Psoas muscle (tissue), 8 donors: ENCODE results near the gene PITPNB. TPM values are rescaled to one million over a fixed set of nuclear protein-coding genes. Genes with fewer than 3 reads are reported as not detected.

Experiments
- ATAC-seq, 4 donors: fragments of 200-7000 bp; cut with Tn5 transposase; one replicate each; pipeline ENCODE4 v1.9.1; 2020; ENCODE audit warnings: moderate library complexity in 3 of 4, mild to moderate bottlenecking in 2 of 4
- DNase-seq, 2 donors: peaks; one replicate each; pipeline ENCODE4 v3.0.0-alpha.2; 2020
- H3K27ac ChIP-seq: fragments of 200-600 bp; one replicate; pipeline ENCODE4 v1.8.0; 2022
- H3K27me3 ChIP-seq, 3 donors: fragments of 200-600 bp in 1 of 3; one replicate each; pipeline versions ENCODE4 v1.6.1 to v1.8.0; 2013 to 2022; ENCODE audit warnings: low read length in 2 of 3, mild to moderate bottlenecking in 2 of 3, moderate library complexity in 1 of 3; ENCODE audit not compliant: insufficient read depth in 3 of 3
- H3K36me3 ChIP-seq, 2 donors: fragments of 200-600 bp in 1 of 2; one replicate each; pipeline versions ENCODE4 v1.6.1 to v1.8.0; 2013 to 2022; ENCODE audit warnings: low read depth in 1 of 2, mild to moderate bottlenecking in 1 of 2, moderate library complexity in 1 of 2; ENCODE audit not compliant: insufficient read depth in 1 of 2
- H3K4me1 ChIP-seq: fragments of 200-600 bp; one replicate; pipeline ENCODE4 v1.8.0; 2022
- H3K4me3 ChIP-seq: fragments of 200-600 bp; one replicate; pipeline ENCODE4 v1.8.0; 2022; ENCODE audit warnings: mild to moderate bottlenecking
- H3K9me3 ChIP-seq: fragments of 200-600 bp; one replicate; pipeline ENCODE4 v1.8.0; 2022
- CTCF ChIP-seq: fragments of 200-600 bp; IDR thresholded peaks from one replicate; pipeline ENCODE4 v1.8.0; 2022; ENCODE audit warnings: antibody characterized with exemption
- WGBS, 3 donors: extraction: QIAGEN DNeasy Blood & Tissue Kit; methylation state at CpG; one replicate each; pipeline versions ENCODE4 v1.1.6 to v1.1.7; 2013; 5-methylcytosine and 5-hydroxymethylcytosine counted together
- intact Hi-C, 2 donors: fragments of 100-400 bp; cut with DNase I; formaldehyde crosslinking; loops; one replicate each; pipeline versions ENCODE4 v1.11.0 to v1.14.2; 2022
- polyA plus RNA-seq, 3 donors: library from polyadenylated mRNA; stranded (reverse); fragments of 200-250 nt; gene quantifications; one replicate each; pipeline ENCODE4 v1.2.3, GENCODE V29; 2013
- total RNA-seq, 4 donors: library from RNA; stranded (reverse); fragmentation: NEBNext Ultra II Directional in 2 of 4; extraction: Animal tissue kit (Norgen Biotek cat#: 25700) in 2 of 4; gene quantifications; one replicate each; pipeline versions ENCODE4 v1.2.1 to v1.2.4, GENCODE V29; 2021 to 2023
- donor health status: healthy with polysubstance abuse.
- donor health status: DM: no; HTN: no; CAD: no; lungs with moderate emphysema.
- donor health status: Bipolar disorder and iron deficiency.
- donor health status: healthy.
- donor health status: DM: yes; HTN: yes; CAD: no.
- donor health status: DM: no; HTN: no; CAD: no.
- donor health status: DM: no; HTN: no; CAD: no.
- donor health status: DM: yes; HTN: yes; CAD: no.

Gene PITPNB
- total and polyA plus RNA-seq, 7 donors = 14.8 to 54.5 (median 29.9) TPM

- DNase-seq (no peak), ATAC-seq (peak; percentile 67 to 86 (median 76))
- no peak overlapping the region for H3K4me3 ChIP-seq
- peak; percentile 80 for TF ChIP-seq CTCF
- H3K4me1 ChIP-seq = peaks cover 25% of the 10 kb centered on the region
- peaks cover 0 to 21% of the 10 kb centered on the region in 2 donors for H3K36me3 ChIP-seq
- H3K9me3 ChIP-seq = no peaks in the 10 kb centered on the region
- intact Hi-C loops = loop anchor here in 1 of 2 donors (10.0 kb wide), 1 partner anchor 714 kb away; no protein-coding TSS in a partner anchor
- WGBS, 3 donors = 19 to 32% (median 27%) methylated on average over 6 of the region's 6 CpGs
- no peak overlapping the region for H3K27ac ChIP-seq
- H3K27me3 ChIP-seq = no peaks in the 10 kb centered on the region
Measured at GRCh38 chr22:27880778-27881394, 38.2 kb downstream of the PITPNB start.

GRCh38 chr22:27879923-27880322 is 39.1 kb downstream of the PITPNB start:
- WGBS, 3 donors = 98 to 100% (median 100%) methylated on average over 1 of the region's 1 CpG
- H3K4me1 ChIP-seq = peaks cover 31% of the 10 kb centered on the region
- H3K4me3 ChIP-seq = no peak overlapping the region
- DNase-seq (no peak), ATAC-seq (peak in 3 of 4 donors; percentile 30 to 75 (median 62))
- TF ChIP-seq CTCF = peak; percentile 44
- H3K36me3 ChIP-seq = peaks cover 0 to 14% of the 10 kb centered on the region in 2 donors
- intact Hi-C loops = loop anchor here in 1 of 2 donors (10.0 kb wide), 1 partner anchor 715 kb away; no protein-coding TSS in a partner anchor
- no peak overlapping the region for H3K27ac ChIP-seq
- no peaks in the 10 kb centered on the region for H3K27me3 ChIP-seq
- H3K9me3 ChIP-seq = no peaks in the 10 kb centered on the region

GRCh38 chr22:27878541-27878940 is 40.5 kb downstream of the PITPNB start:
- DNase-seq (no peak), ATAC-seq (no peak)
- H3K27me3 ChIP-seq = no peaks in the 10 kb centered on the region
- no peak overlapping the region for H3K27ac ChIP-seq
- peaks cover 40% of the 10 kb centered on the region for H3K4me1 ChIP-seq
- no peak for TF ChIP-seq CTCF
- no peak overlapping the region for H3K4me3 ChIP-seq
- intact Hi-C loops = no loop called here
- no peaks in the 10 kb centered on the region for H3K9me3 ChIP-seq
- peaks cover 2 to 3% of the 10 kb centered on the region in 2 donors for H3K36me3 ChIP-seq

- H3K9me3 ChIP-seq = no peaks in the 10 kb centered on the region
- 70 to 85% (median 73%) methylated on average over 2 of the region's 2 CpGs for WGBS, 3 donors
- no peaks in the 10 kb centered on the region for H3K27me3 ChIP-seq
- no peak overlapping the region for H3K4me3 ChIP-seq
- H3K36me3 ChIP-seq = peaks cover 2 to 10% of the 10 kb centered on the region in 2 donors
- TF ChIP-seq CTCF = no peak
- intact Hi-C loops = no loop called here
- H3K4me1 ChIP-seq = peaks cover 47% of the 10 kb centered on the region
- DNase-seq (no peak), ATAC-seq (no peak)
- no peak overlapping the region for H3K27ac ChIP-seq
Measured at GRCh38 chr22:27877501-27877900, 41.6 kb downstream of the PITPNB start.

- TF ChIP-seq CTCF = no peak
- H3K36me3 ChIP-seq = peaks cover 4 to 17% of the 10 kb centered on the region in 2 donors
- peak in 2 of 4 donors; percentile 34 to 48 for ATAC-seq
- no peaks in the 10 kb centered on the region for H3K9me3 ChIP-seq
- H3K4me3 ChIP-seq = no peak overlapping the region
- H3K27me3 ChIP-seq = no peaks in the 10 kb centered on the region
- no peak for DNase-seq
- H3K4me1 ChIP-seq = peaks cover 47% of the 10 kb centered on the region
- whole genome bisulfite sequencing, 3 donors = 35 to 63% (median 44%) methylated on average over 1 of the region's 1 CpG
- intact Hi-C loops = no loop called here
- no peak overlapping the region for H3K27ac ChIP-seq
Measured at GRCh38 chr22:27876684-27877083, 42.4 kb downstream of the PITPNB start.
